Left ventricle myocardium inferior (tissue), 1 donor: Measurements from ENCODE around the gene BLVRA. TPM values are rescaled to one million over a fixed set of nuclear protein-coding genes. Genes with fewer than 3 reads are reported as not detected.

Experiments used
- DNase-seq: peaks from one replicate; pipeline ENCODE4 v3.0.0-alpha.2; 2020
- H3K27ac ChIP-seq: fragments of 200-600 bp; replicated peaks from 2 replicates; pipeline ENCODE4 v1.8.0; 2021
- H3K27me3 ChIP-seq: fragments of 200-600 bp; 2 replicates; pipeline ENCODE4 v1.8.0; 2021; ENCODE audit warnings: low read depth
- H3K36me3 ChIP-seq: fragments of 200-600 bp; 2 replicates; pipeline ENCODE4 v1.8.0; 2021
- H3K4me1 ChIP-seq: fragments of 200-600 bp; 2 replicates; pipeline ENCODE4 v1.8.0; 2021
- H3K4me3 ChIP-seq: fragments of 200-600 bp; 2 replicates; pipeline ENCODE4 v1.8.0; 2021; ENCODE audit warnings: mild to moderate bottlenecking, moderate library complexity
- H3K9me3 ChIP-seq: fragments of 200-600 bp; replicated peaks from 2 replicates; pipeline ENCODE4 v1.8.0; 2021
- CTCF ChIP-seq: fragments of 200-600 bp; IDR thresholded peaks from 2 replicates; pipeline ENCODE4 v1.8.0; 2021; ENCODE audit warnings: antibody characterized with exemption, mild to moderate bottlenecking, borderline replicate concordance
- intact Hi-C: fragments of 100-400 bp; cut with micrococcal nuclease; formaldehyde crosslinking; loops from one replicate; pipeline ENCODE4 v1.11.0; 2022
- total RNA-seq: library from RNA; stranded (reverse); fragmentation: NEBNext Ultra II Directional; extraction: Animal tissue kit (Norgen Biotek cat#: 25700); gene quantifications from one replicate; pipeline ENCODE4 v1.2.1, GENCODE V29; 2021
- donor health status: DM: no; HTN: yes; CAD: no; lungs with severe emphysema.

Gene BLVRA
- total RNA-seq, 1 donor from 2014 or later = 44.8 TPM

- H3K4me3 ChIP-seq = no peak overlapping the region
- H3K4me1 ChIP-seq = no peaks in the 10 kb centered on the region
- no peaks in the 10 kb centered on the region for H3K9me3 ChIP-seq
- H3K27me3 ChIP-seq = no peaks in the 10 kb centered on the region
- intact Hi-C loops = no loop called here
- no peaks in the 10 kb centered on the region for H3K36me3 ChIP-seq
- H3K27ac ChIP-seq = no peak overlapping the region
- no peak for DNase-seq
- no peak for TF ChIP-seq CTCF
Measured at GRCh38 chr7:43855176-43855575, 96.7 kb downstream of the BLVRA start.

- Histone ChIP-seq H3K27ac (no peak overlapping the region), H3K27me3 (no peaks in the 10 kb centered on the region), H3K36me3 (no peaks in the 10 kb centered on the region), H3K9me3 (no peaks in the 10 kb centered on the region), H3K4me3 (no peak overlapping the region), H3K4me1 (no peaks in the 10 kb centered on the region)
- DNase-seq = no peak
- TF ChIP-seq CTCF = no peak
- intact Hi-C loops = no loop called here
Measured at GRCh38 chr7:43856316-43856715, 97.8 kb downstream of the BLVRA start.

Other genes with a start within 250 kb of the BLVRA start
- gene STK17A, start 175.6 kb upstream of the BLVRA start, total RNA-seq = 32.3 TPM
- 76.5 TPM for gene COA1, start 29.2 kb upstream of the BLVRA start, total RNA-seq
- gene MRPS24, start 110.8 kb downstream of the BLVRA start, total RNA-seq = 167 TPM
- 39.6 TPM for gene URGCP, start 147.9 kb downstream of the BLVRA start, total RNA-seq
- 44.9 TPM for gene UBE2D4, start 167.8 kb downstream of the BLVRA start, total RNA-seq
- not detected for gene SPDYE1, start 239.2 kb downstream of the BLVRA start, total RNA-seq